B cell (primary cell): ENCODE results near the gene ATP10B. TPM values are rescaled to one million over a fixed set of nuclear protein-coding genes. Genes with fewer than 3 reads are reported as not detected.

Experiments
- ATAC-seq: fragments of 200-7000 bp; cut with Tn5 transposase; one replicate; pipeline ENCODE4 v1.10.0; 2021; ENCODE audit warnings: low read depth, mild to moderate bottlenecking, moderate number of reproducible peaks, moderate library complexity
- CTCF ChIA-PET: fragments of 350-600 bp; sonication (Branson Sonifier 250); formaldehyde crosslinking; loops from one replicate; lab custom pipeline; 2021; ENCODE audit warnings: antibody characterized with exemption, inconsistent platforms; lab: Charles Lee
- POLR2A ChIA-PET: fragments of 350-600 bp; sonication (Branson Sonifier 250); formaldehyde crosslinking; loops from one replicate; lab custom pipeline; 2021; ENCODE audit warnings: antibody characterized with exemption; lab: Charles Lee
- DNase-seq: peaks from one replicate; pipeline ENCODE4 v3.0.0; 2013
- H2AFZ ChIP-seq: 2 replicates; pipeline ENCODE4 v1.6.1; 2012; ENCODE audit warnings: mild to moderate bottlenecking, low read depth, low read length; ENCODE audit not compliant: insufficient read depth, poor library complexity, severe bottlenecking
- H3K27ac ChIP-seq, 2 donors: 1 replicate in 1 of 2; 2 replicates in 1 of 2; pipeline ENCODE4 v1.5.1; 2012 to 2013; ENCODE audit warnings: low read length in 2 of 2, mild to moderate bottlenecking in 2 of 2, moderate library complexity in 1 of 2
- H3K27me3 ChIP-seq, 4 experiments: fragments of 200-600 bp in 1 of 4; sonication (generic) in 1 of 4; replicated peaks in 1 of 4; 1 replicate in 2 of 4; 2 replicates in 2 of 4; pipeline versions ENCODE4 v1.6.1 to v1.7.0; 2013 to 2016; ENCODE audit warnings: low read length in 3 of 4, mild to moderate bottlenecking in 2 of 4, mixed read lengths in 1 of 4, moderate library complexity in 1 of 4; ENCODE audit not compliant: insufficient read depth in 4 of 4, control insufficient read depth in 3 of 4; ENCODE audit errors: control extremely low read depth in 1 of 4
- H3K36me3 ChIP-seq, 2 experiments: replicated peaks in 1 of 2; 1 replicate in 1 of 2; 2 replicates in 1 of 2; pipeline versions ENCODE4 v1.6.1 to v1.7.1; 2013; ENCODE audit warnings: low read length in 1 of 2; ENCODE audit not compliant: insufficient read depth in 2 of 2, control insufficient read depth in 1 of 2; ENCODE audit errors: control extremely low read depth in 1 of 2, extremely low read depth in 1 of 2
- H3K4me1 ChIP-seq, 2 donors: fragments of 200-600 bp in 1 of 2; sonication (generic) in 1 of 2; 1 replicate in 1 of 2; 2 replicates in 1 of 2; pipeline versions ENCODE4 v1.5.1 to v1.6.1; 2013 to 2017; ENCODE audit warnings: low read length in 2 of 2; ENCODE audit not compliant: control insufficient read depth in 2 of 2, insufficient read depth in 2 of 2
- H3K4me2 ChIP-seq: replicated peaks from 2 replicates; pipeline ENCODE3; 2012; ENCODE audit warnings: mild to moderate bottlenecking, low read depth, low read length; ENCODE audit not compliant: poor library complexity, severe bottlenecking
- H3K4me3 ChIP-seq, 5 experiments: fragments of 200-600 bp in 1 of 5; sonication (generic) in 1 of 5; 1 replicate in 3 of 5; 2 replicates in 2 of 5; pipeline versions ENCODE4 v1.5.1 to v1.7.0; 2011 to 2016; ENCODE audit warnings: low read length in 4 of 5, mild to moderate bottlenecking in 4 of 5, low read depth in 2 of 5, control low read depth in 1 of 5, moderate library complexity in 1 of 5; ENCODE audit not compliant: insufficient read depth in 1 of 5; ENCODE audit errors: control extremely low read depth in 1 of 5, extremely low read depth in 1 of 5
- H3K79me2 ChIP-seq: fragments of 200-600 bp; sonication (generic); one replicate; pipeline ENCODE4 v1.6.0; 2016; ENCODE audit warnings: low read length; ENCODE audit not compliant: control insufficient read depth, insufficient read depth
- H3K9ac ChIP-seq: fragments of 200-600 bp; sonication (generic); 2 replicates; pipeline ENCODE4 v1.6.1; 2017; ENCODE audit warnings: mild to moderate bottlenecking, low read length, moderate library complexity
- H3K9me3 ChIP-seq, 3 donors: one replicate each; pipeline versions ENCODE4 v1.6.1 to v1.7.1; 2013; ENCODE audit warnings: low read length in 2 of 3; ENCODE audit not compliant: control insufficient read depth in 2 of 3, insufficient read depth in 1 of 3; ENCODE audit errors: control extremely low read depth in 1 of 3
- H4K20me1 ChIP-seq: 2 replicates; pipeline ENCODE4 v1.6.0; 2012; ENCODE audit warnings: mild to moderate bottlenecking, low read length; ENCODE audit not compliant: insufficient read depth, control insufficient read depth, poor library complexity, severe bottlenecking
- H3K27ac Mint-ChIP-seq: one replicate; pipeline ENCODE4 v1.8.0; 2021; ENCODE audit warnings: mixed read lengths
- H3K27me3 Mint-ChIP-seq: one replicate; pipeline ENCODE4 v1.8.0; 2021; ENCODE audit warnings: mixed read lengths
- H3K4me1 Mint-ChIP-seq: one replicate; pipeline ENCODE4 v1.8.0; 2021; ENCODE audit warnings: mixed read lengths
- H3K4me3 Mint-ChIP-seq: one replicate; pipeline ENCODE4 v1.8.0; 2021; ENCODE audit warnings: mixed read lengths
- H3K9me3 Mint-ChIP-seq: one replicate; pipeline ENCODE4 v1.8.0; 2022; ENCODE audit warnings: mixed read lengths; ENCODE audit not compliant: insufficient read depth
- CTCF ChIP-seq: fragments of 200-600 bp; IDR thresholded peaks from one replicate; pipeline ENCODE4 v1.8.0; 2022; ENCODE audit warnings: antibody characterized with exemption, mild to moderate bottlenecking
- EZH2 ChIP-seq: IDR thresholded peaks from 2 replicates; pipeline ENCODE4 v1.6.1; 2012; ENCODE audit warnings: borderline replicate concordance, low read depth, mild to moderate bottlenecking, moderate library complexity, low read length; ENCODE audit not compliant: insufficient read depth, poor library complexity, severe bottlenecking
- WGBS: methylation state at CpG from one replicate; pipeline ENCODE4 v1.1.5; 2013; ENCODE audit warnings: missing lambda C conversion rate; ENCODE audit not compliant: insufficient coverage; 5-methylcytosine and 5-hydroxymethylcytosine counted together
- intact Hi-C: fragments of 100-400 bp; cut with micrococcal nuclease; formaldehyde crosslinking; loops from one replicate; pipeline ENCODE4 v1.10.0; 2022
- polyA plus RNA-seq: library from polyadenylated mRNA; depleted of rRNA; stranded (reverse); fragments of >200 nt; gene quantifications from 2 replicates; pipeline ENCODE4 v1.2.3, GENCODE V29; 2012
- total RNA-seq, 2 donors: library from RNA; stranded (reverse); fragments of 120-200 nt in 1 of 2; gene quantifications; 1 replicate in 1 of 2; 2 replicates in 1 of 2; pipeline versions ENCODE4 v1.2.3 to v1.2.4, GENCODE V29; 2013 to 2022

The ATP10B gene
- total and polyA plus RNA-seq, 2 donors (not counting 1 experiment from before 2014, with no cell fraction given): not detected

GRCh38 chr5:160797020-160797419 lies 55.0 kb downstream of the ATP10B start:
- ChIA-PET CTCF (no interaction called here), POLR2A (no interaction called here)
- Mint-ChIP-seq H3K27me3 (no peaks in the 10 kb centered on the region), H3K4me3 (no peak overlapping the region), H3K27ac (no peak overlapping the region), H3K9me3 (no peaks in the 10 kb centered on the region), H3K4me1 (peaks cover 9% of the 10 kb centered on the region)
- Histone ChIP-seq H4K20me1 (no peaks in the 10 kb centered on the region), H3K4me1 (peaks cover 7 to 9% of the 10 kb centered on the region in 2 donors), H3K4me2 (no peak overlapping the region), H3K27ac (no peak overlapping the region), H3K4me3 (no peak overlapping the region), H3K79me2 (no peaks in the 10 kb centered on the region), H3K36me3 (no peaks in the 10 kb centered on the region), H3K27me3 (no peaks in the 10 kb centered on the region), H3K9ac (no peak overlapping the region), H3K9me3 (no peaks in the 10 kb centered on the region), H2AFZ (no peak overlapping the region)
- 81% methylated on average over 2 of the region's 4 CpGs for WGBS
- TF ChIP-seq EZH2 (no peak), CTCF (no peak)
- ATAC-seq (no peak), DNase-seq (no peak)
- intact Hi-C loops: no loop called here

- Histone ChIP-seq H2AFZ (no peak overlapping the region), H3K4me1 (peaks cover 0 to 1% of the 10 kb centered on the region in 2 donors), H3K27me3 (no peaks in the 10 kb centered on the region), H3K4me3 (no peak overlapping the region), H3K9ac (no peak overlapping the region), H3K9me3 (no peaks in the 10 kb centered on the region), H3K79me2 (no peaks in the 10 kb centered on the region), H3K27ac (no peak overlapping the region), H4K20me1 (no peaks in the 10 kb centered on the region), H3K36me3 (no peaks in the 10 kb centered on the region), H3K4me2 (no peak overlapping the region)
- no peak for ATAC-seq
- Mint-ChIP-seq H3K4me1 (peaks cover 3% of the 10 kb centered on the region), H3K27me3 (no peaks in the 10 kb centered on the region), H3K27ac (no peak overlapping the region), H3K4me3 (no peak overlapping the region), H3K9me3 (no peaks in the 10 kb centered on the region)
- intact Hi-C loops: no loop called here
- no CpG with 5 or more reads among the region's 2 CpGs for WGBS
- DNase-seq: no peak
- no peak for TF ChIP-seq EZH2
- TF ChIP-seq CTCF: no peak
- ChIA-PET CTCF (no interaction called here), POLR2A (no interaction called here)
These were observed 58.5 kb downstream of the ATP10B start for GRCh38 chr5:160793530-160793899.
